Left cardiac atrium (tissue), 4 donors: ENCODE results near the gene KATNAL1. TPM values are rescaled to one million over a fixed set of nuclear protein-coding genes. Genes with fewer than 3 reads are reported as not detected.
A peak's percentile ranks its signal among the peaks of the same experiment; 100 is the strongest.

Experiments
- ATAC-seq, 2 donors: fragments of 200-7000 bp; cut with Tn5 transposase; one replicate each; pipeline ENCODE4 v1.9.1; 2020; ENCODE audit warnings: mild to moderate bottlenecking in 2 of 2, moderate library complexity in 2 of 2
- DNase-seq: peaks from one replicate; pipeline ENCODE4 v3.0.0-alpha.2; 2020
- intact Hi-C, 2 donors: fragments of 100-400 bp; cut with DNase I; formaldehyde crosslinking; loops; one replicate each; pipeline versions ENCODE4 v1.14.1 to v1.15.1; 2022 to 2023
- total RNA-seq, 2 donors: library from RNA; stranded (reverse); fragmentation: NEBNext Ultra II Directional; extraction: Animal tissue kit (Norgen Biotek cat#: 25700); gene quantifications; one replicate each; pipeline ENCODE4 v1.2.1, GENCODE V29; 2021
- donor health status: DM: no; HTN: yes; CAD: no.
- donor health status: DM: no; HTN: yes; CAD: no; lungs with severe emphysema.
- donor health status: DM: yes; HTN: yes; CAD: no.
- donor health status: Dilated cardiomyopathy.

KATNAL1 gene
- total RNA-seq, 2 donors from 2014 or later = 41.9 to 42.1 TPM

DNA sequence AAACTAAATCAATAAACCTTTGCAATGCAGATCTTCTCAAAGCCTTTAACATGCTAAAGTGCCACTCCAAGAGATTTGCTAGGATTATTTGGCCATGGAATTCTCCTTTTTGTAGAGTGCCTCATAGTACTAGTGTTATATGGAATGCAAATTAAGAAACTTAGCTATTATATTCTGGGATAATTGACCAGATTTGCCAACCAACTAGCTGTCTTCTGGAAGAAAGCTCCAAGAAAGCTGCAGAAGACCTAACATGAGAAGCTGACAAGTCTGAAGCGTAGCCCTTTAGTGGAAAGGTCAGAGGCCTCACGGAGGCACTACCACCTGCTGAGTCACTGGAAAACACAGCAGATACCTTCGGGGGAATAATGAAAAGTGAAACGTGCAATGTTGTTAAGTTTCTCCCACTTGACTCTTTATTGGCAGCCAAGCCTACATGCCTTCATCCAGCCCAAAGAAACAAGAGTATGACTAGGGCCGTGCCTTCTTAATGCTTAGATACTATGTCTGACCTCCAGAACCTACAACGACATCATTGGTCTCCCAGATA, 29.8 kb upstream of the KATNAL1 start:
- DNase-seq (no peak), ATAC-seq (no peak)
- intact Hi-C loops = no loop called here

DNA sequence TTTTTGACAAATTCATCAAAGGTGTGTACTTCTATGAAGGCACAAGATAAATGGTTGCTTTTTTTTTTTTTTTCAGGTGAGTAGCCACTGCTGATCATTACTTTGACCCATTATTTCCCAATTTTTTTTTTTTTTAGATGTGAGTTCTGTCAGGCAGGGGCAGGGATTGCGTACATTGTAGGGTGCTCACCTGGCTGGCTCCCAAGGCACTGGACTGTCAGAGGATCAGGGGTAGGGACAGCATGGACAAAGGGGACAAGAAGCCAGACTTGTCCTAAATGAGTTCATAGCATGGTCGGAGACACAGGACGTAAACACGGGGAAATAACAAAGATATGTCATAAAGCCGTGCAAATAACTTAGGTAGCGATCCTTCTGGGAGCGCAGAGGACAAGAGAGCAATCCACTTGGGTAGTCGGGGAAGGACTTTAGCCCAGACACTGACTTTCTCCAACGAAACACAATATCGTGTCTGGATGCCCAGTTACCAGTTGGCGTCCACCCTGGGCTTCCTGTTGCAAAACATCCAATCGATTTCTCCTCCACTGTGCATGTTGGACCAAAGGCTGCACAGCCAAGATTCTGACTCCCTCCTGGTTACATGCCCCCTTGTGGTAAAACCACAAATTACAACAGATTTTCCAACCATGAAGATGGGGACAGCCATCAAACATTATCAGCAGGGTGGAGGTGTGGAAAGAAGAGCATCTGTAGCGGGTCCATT, 27.5 kb upstream of the KATNAL1 start:
- intact Hi-C loops = no loop called here
- DNase-seq (no peak), ATAC-seq (no peak)

DNA sequence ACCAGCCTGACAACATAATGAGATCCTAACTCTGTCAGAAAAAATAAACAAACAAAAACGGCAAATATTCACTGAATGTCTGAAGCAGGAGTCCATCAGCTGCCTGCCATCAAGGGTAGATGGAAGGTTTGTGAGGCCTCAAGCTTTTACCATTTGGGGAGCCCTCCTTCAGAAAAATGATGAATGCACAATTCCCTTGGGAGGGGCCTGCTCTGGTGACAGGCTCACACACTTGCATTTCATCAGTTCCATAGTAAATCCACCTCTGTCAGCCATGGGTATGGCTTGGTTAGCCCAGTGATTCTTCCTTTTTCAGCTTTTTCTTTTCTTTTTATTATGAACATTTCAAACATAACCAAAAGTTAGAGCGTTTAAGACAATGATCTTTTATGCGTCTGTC, 26.3 kb upstream of the KATNAL1 start:
- intact Hi-C loops = no loop called here
- ATAC-seq (no peak), DNase-seq (no peak)

DNA sequence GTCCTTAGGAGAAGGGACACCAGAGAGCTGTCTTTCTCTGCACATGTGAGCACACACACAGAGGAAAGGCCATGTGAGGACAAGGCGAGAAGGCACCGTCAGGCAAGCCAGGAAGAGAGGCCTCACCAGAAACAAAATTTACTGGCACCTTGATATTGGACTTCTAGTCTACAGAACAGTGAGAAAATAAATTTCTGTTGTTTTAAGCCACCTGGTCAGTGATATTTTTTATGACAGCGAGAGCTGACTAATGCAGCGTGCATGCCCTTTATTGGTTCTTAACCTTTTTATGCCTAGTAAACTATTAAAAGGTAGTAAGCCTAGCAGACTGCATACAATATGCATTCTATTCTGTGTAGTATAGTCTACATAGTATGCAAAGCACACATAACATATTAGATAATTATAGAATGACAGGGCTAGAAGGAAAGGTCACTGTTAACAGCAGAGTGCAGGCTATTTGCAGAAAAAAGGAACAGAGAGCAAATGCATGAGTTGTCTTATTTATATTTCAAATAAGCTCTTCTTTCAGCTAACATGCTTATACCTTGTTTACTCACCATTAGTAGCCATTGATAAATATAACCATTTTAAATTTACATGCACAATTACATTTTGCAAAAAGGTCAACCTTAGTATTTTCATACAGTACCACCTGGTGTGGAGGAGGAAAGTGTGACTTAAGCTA, 25.2 kb upstream of the KATNAL1 start:
- no peak for ATAC-seq
- intact Hi-C loops = no loop called here

DNA sequence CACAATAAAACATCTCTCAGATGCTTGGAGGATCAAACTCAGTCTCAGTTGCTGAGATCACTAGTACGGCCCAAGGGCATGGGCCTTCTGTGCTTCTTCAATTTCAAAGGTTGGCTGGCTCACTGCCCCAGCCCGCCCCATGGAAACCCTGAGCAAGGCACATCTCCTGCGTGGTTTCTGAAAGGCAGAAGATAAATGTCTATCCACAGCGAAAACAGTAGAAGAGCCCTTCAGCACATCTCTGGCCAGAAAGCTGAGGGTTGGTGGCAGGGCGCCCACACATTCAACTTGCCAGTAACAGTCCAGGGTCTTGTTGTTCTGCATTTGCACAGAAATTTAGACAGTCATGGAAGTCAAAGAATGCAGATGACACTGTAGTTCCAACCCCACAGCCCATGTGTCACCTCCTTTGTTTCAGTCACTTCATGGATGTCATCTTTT, 24.0 kb upstream of the KATNAL1 start:
- peak; percentile 50 for DNase-seq
- intact Hi-C loops = no loop called here
- peak; percentile 50 to 60 for ATAC-seq

More for the DNA sequence above, 25.2 kb upstream of the KATNAL1 start:
- no peak for DNase-seq

DNA sequence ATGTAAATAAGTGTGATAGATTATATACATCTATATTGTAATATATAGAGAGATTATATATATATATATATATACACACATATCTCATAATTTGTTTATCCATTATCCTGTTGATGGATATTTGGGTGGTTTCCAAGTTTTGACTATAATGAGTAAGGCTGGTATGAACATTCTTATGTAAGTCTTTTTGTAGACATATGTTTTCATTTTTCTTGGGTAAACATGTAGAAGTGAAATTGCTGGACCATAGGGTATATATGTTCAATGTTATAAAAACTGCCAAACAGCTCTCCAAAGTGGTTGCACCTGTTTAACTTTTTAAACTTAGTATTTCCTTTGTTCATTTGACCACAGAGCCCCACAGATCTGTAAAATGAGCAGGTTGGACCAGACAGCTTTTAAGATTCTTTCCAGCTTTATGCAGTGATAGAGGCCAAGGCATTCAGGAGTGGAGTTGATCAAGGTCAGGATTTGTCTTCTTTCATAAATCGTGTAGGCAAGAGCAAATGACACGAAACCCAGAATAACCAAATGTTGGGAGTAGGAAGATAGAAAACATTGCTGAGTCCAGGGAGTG, 21.7 kb upstream of the KATNAL1 start:
- ATAC-seq = no peak
- intact Hi-C loops = no loop called here
- DNase-seq = no peak

DNA sequence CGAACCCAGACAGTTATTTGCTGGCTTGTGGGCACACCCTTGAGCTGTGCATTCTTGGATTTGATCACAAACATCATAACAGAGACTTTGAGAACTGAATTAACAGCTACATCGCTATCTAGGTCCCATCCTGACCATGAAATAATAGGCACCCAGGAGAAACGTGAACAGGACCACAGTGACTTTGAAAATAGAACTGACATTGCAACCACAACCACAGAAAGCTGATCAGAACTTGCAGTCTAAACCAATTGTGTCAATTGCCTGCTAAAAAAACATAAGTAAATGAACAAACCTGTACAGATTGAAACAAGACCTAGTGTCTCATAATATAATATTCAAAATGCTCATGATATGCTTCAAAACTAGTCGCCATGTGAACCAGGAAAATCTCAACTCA, 18.3 kb upstream of the KATNAL1 start:
- intact Hi-C loops = no loop called here
- no peak for ATAC-seq
- no peak for DNase-seq

DNA sequence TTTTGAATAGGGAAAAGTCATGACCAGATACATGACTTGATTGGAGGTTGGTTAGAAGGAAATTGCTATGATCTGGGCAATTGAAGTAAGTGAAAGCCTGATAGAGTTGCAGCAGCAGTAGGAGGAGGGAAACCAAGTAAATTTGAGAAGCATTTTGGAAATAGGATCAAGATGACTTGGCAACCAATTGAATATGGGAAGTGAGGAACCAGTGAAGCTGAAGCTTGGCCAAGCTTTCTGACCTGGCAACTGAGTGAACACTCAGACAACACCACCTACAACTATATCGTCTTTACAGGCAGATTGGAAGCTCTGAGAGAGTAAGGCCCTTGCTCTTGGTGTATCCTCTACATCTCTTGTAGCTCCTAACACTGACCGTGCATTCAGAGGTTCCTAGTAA, 16.2 kb upstream of the KATNAL1 start:
- intact Hi-C loops = no loop called here
- ATAC-seq = no peak

DNA sequence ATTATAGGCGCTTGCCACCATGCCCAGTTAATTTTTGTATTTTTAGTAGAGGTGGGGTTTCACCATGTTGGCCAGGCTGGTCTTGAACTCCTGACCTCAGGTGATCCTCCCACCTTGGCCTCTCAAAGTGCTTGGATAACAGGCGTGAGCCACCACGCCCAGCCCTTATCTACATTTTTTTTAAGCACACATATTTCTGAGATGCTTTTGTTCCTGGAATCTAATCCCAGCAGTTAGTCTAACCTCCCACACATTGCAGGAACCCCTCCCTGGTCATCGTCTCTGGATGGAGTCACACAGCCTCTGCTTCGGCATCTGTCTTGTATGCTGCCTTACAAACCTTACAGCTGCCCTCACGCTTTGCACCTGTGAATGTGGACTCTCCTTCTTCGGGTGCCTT, 15.1 kb upstream of the KATNAL1 start:
- intact Hi-C loops = no loop called here
- ATAC-seq = no peak

More for the DNA sequence above, 16.2 kb upstream of the KATNAL1 start:
- no peak for DNase-seq

DNA sequence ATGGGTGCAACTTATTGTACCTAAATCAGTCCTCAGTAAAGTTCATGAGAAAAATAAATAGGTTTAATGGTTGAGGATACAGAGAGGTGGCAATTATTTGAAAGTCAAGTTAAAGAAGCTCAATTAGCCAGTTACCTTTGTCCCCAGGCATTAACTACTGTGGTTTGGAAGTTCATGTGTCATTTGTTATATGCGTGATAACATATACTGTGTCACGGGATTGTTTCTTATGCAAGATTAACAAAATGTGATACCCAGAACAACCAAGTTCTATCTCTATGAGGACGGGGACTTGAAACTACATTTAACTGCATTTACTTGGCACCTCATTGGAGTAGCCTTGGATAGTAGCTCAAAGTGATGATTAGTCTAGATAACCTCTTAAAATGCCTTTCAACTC, 13.9 kb upstream of the KATNAL1 start:
- intact Hi-C loops = no loop called here
- ATAC-seq (no peak), DNase-seq (no peak)

More for the DNA sequence above, 15.1 kb upstream of the KATNAL1 start:
- DNase-seq = no peak

DNA sequence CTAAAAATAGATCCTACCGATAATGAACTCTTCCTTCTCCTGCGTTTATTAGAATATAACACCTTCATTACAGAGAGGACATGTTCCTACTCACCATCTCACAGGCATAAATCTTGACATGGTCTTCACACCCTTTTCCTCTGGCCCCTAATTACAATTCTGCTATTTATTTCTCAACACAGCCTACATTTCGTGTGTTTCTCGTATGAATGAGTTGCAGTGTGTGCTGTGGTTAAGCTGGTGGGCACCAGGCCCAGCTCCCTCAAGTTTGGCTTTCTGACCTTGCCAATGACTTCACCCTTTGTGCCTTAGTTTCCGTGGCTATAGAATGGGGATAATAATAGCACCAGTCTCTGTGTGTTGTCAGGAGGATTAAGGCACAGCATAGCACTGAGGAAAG, 12.3 kb upstream of the KATNAL1 start:
- DNase-seq (no peak), ATAC-seq (peak in 1 of 2 donors; percentile 39)
- intact Hi-C loops = no loop called here

DNA sequence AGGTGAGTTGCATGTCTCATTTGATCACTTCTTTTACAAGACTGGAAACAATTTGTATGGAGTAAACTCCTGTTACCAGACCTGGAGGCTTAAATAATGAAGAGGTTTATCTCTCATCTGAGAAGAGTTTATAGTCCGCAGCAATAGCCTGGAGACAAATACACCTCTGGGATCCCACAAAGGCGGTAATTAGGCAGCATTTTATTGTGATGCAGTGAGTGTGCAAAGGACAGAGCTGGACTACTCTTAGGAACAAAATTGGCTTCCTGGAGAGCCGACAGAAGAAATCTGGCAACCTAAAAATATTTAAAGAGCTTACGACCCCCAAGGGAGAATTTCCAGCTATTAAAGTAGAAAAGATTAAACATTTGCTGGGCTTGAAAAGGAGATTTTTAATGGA, 11.8 kb upstream of the KATNAL1 start:
- intact Hi-C loops = no loop called here
- DNase-seq (no peak), ATAC-seq (no peak)

DNA sequence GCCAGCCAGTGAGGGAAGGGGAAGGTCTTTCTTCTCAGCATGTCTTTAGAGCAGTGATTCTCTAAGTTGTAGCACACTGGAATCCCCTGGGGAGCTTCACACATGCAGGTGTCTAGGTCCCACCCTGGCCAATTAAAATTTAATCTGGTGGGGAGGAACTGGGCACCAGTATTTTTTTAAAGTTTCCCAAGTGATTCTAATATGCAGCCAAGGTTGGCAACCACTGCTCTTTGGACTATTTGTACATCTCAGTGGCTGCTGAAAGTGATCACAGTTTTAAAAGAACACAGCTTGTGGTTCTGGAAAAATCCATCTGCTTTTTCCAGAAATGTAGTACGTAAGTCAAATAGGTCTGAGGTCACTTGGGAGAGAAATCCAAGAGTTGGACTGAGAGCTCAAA, 10.7 kb upstream of the KATNAL1 start:
- DNase-seq (no peak), ATAC-seq (peak in 1 of 2 donors; percentile 57)
- intact Hi-C loops = no loop called here

DNA sequence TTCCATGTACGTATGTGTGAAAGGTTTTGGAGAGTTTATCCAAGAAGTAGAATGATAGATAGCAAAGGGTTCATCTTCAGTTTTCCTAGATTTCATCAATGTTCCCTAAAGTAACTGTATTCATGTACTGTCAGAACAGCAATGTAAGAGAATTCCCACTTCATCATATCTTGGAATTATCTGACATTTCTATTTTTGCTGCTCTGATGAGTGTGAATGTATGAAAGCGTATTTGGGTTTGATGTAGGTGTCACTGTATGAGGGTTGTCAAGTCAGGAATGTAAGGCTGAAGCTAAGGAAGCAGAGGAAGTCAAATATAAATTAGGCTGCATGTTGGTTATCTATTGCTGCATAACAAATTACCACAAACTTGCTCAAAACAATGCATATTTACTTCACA, 7.2 kb upstream of the KATNAL1 start:
- intact Hi-C loops = no loop called here
- DNase-seq (no peak), ATAC-seq (peak; percentile 22 to 47)

DNA sequence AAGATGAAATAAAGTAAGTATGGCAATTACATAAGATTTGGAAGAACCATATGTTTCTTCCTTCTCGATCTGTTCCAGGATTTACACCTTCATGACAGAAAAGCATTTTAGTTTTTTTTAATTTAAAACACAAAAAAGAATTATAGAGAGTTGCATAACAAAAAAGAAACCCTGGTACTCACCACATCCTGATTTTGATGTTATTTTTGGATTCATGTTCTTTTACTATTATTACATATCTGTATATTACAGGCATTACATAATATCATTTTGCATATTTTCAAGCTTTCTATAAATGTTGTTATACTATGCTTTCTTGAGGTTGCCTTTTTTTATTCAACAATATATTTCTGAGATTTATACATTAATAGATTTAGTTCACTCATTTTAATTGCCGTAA, 6.7 kb upstream of the KATNAL1 start:
- intact Hi-C loops = no loop called here
- no peak for ATAC-seq

DNA sequence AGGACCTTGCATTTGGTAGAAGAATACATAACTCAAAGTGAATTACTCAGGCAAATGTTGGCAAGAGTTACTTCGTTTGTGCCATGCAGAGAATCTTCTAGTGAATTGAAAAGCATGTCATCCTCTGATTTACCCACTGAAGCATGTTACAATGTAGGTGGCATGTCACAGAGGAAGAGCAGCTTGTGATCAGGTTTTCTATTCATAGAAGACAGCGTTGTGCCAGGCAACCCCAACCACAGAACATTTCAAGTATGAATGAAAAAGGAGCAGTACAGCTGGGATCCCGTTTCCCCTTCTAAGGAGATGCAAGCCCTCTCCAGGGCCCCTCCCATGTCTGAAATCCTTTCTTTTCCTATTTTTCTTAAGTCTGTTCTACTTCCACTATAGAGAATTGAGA, 6.0 kb upstream of the KATNAL1 start:
- intact Hi-C loops = no loop called here
- ATAC-seq = peak in 1 of 2 donors; percentile 4
- no peak for DNase-seq

More for the DNA sequence above, 6.7 kb upstream of the KATNAL1 start:
- DNase-seq = no peak

DNA sequence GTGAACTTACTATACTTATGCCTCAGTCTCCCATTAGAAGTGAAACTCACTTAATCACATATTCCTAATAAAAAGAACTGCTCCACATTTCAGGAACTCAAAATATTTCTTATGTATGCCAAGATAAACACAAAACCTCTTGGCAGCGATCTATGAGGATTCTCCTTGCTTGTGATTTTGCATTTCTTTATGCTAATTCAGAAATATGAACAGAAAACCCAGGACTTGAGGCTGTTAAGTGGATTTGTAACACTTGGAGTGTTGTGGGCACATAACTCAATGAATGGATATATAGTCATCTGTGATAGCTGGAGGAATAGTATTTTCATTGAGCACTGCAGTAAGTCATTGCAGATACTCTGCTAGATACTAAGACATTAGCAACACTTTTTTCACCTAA, 5.6 kb upstream of the KATNAL1 start:
- intact Hi-C loops = no loop called here

DNA sequence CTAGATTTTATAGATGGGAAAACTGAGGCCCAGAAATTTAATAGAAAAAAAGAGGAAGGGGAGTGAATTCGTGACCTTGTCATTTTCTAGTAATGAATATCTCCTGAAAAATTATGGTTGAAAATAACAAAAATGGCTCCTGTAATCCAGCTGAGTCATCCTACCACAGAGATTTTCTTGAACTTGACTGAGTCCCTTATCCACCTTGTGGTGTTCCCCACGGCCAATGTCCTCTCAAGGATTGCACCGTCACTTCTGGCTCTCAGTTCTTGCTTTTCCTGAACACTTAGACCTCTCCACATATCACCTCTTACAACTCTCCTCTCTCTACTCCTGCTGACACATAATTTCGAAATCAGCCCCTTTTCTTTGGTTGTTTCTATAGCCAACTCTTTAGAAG, 1.2 kb upstream of the KATNAL1 start:
- ATAC-seq (no peak), DNase-seq (no peak)
- intact Hi-C loops = no loop called here

More for the DNA sequence above, 5.6 kb upstream of the KATNAL1 start:
- ATAC-seq (no peak), DNase-seq (no peak)

DNA sequence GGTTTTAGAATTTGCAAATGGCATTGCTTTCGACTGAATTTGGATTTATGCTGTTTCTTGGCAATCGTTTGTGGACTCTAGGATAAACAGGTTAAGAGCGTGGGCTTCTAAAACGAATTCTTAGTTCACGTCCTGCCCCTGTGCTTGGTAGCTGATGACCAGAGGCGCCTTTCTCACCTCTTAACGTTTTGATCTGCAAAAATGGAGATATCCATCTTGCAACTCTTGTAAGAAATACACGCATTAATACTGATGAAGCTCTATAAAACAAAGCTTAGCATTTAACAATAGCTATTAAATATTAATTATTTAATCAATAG, 580 bp upstream of the KATNAL1 start:
- intact Hi-C loops = loop anchor here in 1 of 2 donors (2.0 kb wide), 1 partner anchor 33 kb away; no protein-coding TSS in a partner anchor
- ATAC-seq (no peak), DNase-seq (no peak)

DNA sequence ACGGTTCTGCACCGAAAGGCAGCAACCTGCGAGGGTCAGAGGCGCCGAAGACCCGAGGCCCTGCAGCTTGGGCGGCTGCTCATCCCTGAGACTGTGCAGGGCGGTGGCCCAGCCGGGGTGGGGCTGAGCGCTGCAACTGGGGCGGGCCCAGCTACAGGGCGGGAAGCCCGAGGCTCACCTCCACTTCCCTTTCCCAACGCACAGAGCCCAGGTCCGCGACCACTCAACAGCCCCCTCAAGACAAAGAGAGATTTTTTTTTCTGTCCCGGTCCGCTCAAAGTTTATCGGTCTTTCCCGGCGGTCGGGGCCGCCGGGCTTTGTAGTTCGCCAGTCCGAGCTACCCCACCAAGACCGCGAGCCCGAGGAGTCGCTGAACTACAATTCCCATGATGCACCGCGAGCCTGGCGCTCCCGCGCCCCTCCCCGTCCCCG, 573 bp downstream of the KATNAL1 start:
- peak; percentile 96 for DNase-seq
- intact Hi-C loops = loop anchor here in 1 of 2 donors (2.0 kb wide), 1 partner anchor 34 kb away; no protein-coding TSS in a partner anchor

More for the DNA sequence above, 573 bp downstream of the KATNAL1 start:
- peak; percentile 96 to 97 for ATAC-seq
